NCI-H1694 (cell line): ENCODE data around the gene PRG3.
"Not testable (repeated sequence)": the region's sequence is repeated elsewhere in the genome, so short reads cannot be mapped to it uniquely, and the experiment has no call there.

Source experiments
- DNase-seq: peaks from one replicate; lab custom pipeline; 2025; lab: John Stamatoyannopoulos, UW

The PRG3 gene

GRCh38 chr11:57408771-57409170 is 27.8 kb upstream of the PRG3 start:
- no peak for DNase-seq

- DNase-seq: no peak
These were observed 27.1 kb upstream of the PRG3 start for GRCh38 chr11:57407941-57408475.

- no peak for DNase-seq
These were observed 26.3 kb upstream of the PRG3 start for GRCh38 chr11:57407010-57407920.

GRCh38 chr11:57406337-57406904 is 25.5 kb upstream of the PRG3 start:
- no peak for DNase-seq

- no peak for DNase-seq
These were observed 24.4 kb upstream of the PRG3 start for GRCh38 chr11:57405271-57405860.

- DNase-seq: no peak
These were observed 22.8 kb upstream of the PRG3 start for GRCh38 chr11:57403802-57404147.

GRCh38 chr11:57403003-57403801 is 22.3 kb upstream of the PRG3 start:
- not testable (repeated sequence) for DNase-seq

- DNase-seq: no peak
These were observed 21.4 kb upstream of the PRG3 start for GRCh38 chr11:57402188-57403002.

- no peak for DNase-seq
These were observed 19.1 kb upstream of the PRG3 start for GRCh38 chr11:57399972-57400578.

GRCh38 chr11:57399221-57399620 is 18.3 kb upstream of the PRG3 start:
- no peak for DNase-seq

GRCh38 chr11:57397394-57397990 is 16.5 kb upstream of the PRG3 start:
- DNase-seq: no peak

GRCh38 chr11:57396744-57397143 is 15.8 kb upstream of the PRG3 start:
- no peak for DNase-seq

- DNase-seq: no peak
These were observed 15.1 kb upstream of the PRG3 start for GRCh38 chr11:57395905-57396623.

- DNase-seq: no peak
These were observed 13.4 kb upstream of the PRG3 start for GRCh38 chr11:57394203-57394965.

- no peak for DNase-seq
These were observed 11.8 kb upstream of the PRG3 start for GRCh38 chr11:57392763-57393105.

- no peak for DNase-seq
These were observed 11.3 kb upstream of the PRG3 start for GRCh38 chr11:57392066-57392762.

GRCh38 chr11:57391539-57391938 is 10.6 kb upstream of the PRG3 start:
- no peak for DNase-seq

GRCh38 chr11:57391111-57391510 is 10.2 kb upstream of the PRG3 start:
- no peak for DNase-seq

GRCh38 chr11:57390535-57390934 is 9.6 kb upstream of the PRG3 start, which contains the start of gene PRG2:
Gene PRG2, minus strand, starts transcription at chr11:57390650. Its CDS starts 706 bp downstream, at chr11:57389944.
- no peak for DNase-seq
